Fibroblast of skin of scalp (primary cell): ENCODE results near the gene RUNX1.

Source experiments
- DNase-seq: peaks from one replicate; pipeline ENCODE4 v3.0.0-alpha.2; 2013

RUNX1 gene

DNA sequence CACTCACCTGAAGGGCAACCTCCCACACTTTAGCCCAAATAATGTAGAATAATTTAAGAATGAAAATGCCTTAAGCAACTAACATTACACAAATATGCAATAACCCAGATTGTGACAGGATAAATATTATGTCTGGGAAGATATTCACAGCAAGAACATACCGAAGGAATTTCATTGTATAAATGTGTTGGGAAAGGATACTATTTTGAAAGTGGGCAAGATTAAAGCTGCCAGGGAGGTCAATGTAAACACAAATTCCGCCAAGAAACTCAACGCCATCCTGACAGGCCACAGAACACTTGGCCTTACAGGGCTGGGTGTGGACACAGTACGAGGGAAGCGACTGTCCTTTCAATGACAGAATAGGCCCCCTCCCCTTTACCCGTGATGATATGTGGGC is 173.3 kb downstream of the RUNX1 start:
- peak; percentile 53 for DNase-seq

DNA sequence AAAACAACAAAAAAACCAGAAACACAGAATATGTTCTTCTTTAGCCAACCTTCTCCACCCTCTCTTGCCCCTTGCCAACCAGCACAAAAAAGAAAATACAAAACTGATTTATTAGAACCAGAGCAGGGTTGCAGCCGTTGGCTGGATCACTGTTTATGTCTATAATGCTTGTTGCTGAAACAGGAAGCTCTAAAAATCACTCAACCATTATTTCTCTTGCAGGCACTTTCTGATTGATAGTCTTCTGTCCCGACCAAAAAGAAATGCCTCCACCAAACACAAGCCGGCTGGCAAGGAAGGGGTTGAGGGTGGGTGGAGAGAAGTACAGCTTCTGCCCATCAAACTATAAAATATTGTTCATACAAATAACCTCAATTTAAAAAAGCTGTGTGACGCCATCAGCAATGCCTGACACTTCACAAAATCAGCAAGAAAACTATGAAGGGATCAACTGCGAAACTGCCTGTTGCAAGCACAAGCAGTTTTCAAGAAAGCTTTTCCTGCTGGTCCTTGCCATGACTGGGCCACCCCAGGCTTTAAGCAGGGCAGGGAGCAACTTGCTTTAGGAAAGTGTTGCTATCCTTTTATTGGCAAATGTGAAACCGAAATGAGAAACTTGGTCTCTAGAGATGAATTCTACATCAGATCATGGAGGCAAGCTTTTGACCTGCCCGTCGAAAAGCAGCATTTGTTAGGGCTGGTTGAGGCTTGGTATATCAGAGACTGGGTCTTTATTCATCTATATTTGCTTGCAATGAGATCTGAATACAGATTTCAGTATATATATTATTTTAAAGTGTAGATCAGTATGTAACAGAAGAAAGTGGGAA is 174.2 kb downstream of the RUNX1 start:
- DNase-seq = no peak

DNA sequence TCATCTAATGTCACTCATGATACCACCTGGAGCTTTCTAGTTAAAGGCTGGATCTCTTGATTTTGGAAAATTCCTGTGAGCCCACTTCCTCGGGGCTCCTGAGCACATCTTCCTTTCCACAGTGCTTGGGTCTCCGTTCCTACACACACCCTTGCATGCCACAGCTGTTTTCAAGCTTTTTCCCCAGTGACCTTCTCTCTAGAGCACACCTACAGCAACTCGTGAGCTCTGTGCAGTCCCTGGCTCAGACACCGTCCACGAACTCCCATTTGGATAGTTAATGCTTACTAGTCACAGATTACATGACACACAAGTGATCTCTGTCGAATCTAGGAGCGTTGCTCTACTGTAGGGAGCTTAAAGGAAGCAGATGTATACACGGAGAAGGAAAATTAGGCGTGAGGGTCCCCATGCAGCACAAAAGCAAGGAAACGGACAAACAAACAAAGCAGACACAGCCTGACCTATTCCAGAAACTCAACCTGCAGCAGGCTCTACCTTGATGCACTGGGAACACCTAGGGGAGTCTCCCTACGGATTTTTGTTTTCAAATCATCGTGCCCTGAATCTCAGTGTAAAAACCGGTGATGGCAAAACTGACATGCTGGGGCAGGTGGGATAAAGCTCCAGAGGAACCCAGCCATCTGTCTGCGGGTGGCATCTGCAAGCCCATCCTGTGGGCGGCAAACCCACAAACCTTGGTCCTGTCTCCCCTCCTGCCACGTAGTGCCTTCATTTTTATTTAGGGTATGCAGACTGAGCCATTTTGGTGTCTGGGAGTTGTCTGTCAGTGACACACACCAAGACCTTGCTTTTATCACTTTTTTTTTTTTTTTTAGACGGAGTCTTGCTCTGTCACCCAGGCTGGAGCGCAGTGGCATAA is 177.8 kb downstream of the RUNX1 start:
- no peak for DNase-seq

DNA sequence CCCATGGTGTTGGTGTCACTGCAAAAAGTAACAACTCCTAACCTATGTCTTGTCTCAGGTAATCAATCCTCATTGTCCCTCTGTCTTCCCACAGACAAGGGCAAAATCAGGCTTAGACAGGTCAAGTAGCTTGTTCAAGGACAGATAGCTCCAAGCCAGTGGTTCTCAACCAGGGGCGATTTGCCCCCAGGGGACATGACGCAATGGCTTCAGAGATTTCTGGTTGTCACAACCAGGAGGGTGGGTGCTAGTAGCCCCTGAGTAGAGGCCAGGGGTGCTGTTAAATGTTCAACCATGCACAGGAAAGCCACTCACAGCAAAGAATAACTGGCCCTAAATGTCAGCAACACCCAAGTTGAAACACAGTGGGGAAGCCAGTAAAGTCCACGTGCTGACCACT is 178.9 kb downstream of the RUNX1 start:
- no peak for DNase-seq

DNA sequence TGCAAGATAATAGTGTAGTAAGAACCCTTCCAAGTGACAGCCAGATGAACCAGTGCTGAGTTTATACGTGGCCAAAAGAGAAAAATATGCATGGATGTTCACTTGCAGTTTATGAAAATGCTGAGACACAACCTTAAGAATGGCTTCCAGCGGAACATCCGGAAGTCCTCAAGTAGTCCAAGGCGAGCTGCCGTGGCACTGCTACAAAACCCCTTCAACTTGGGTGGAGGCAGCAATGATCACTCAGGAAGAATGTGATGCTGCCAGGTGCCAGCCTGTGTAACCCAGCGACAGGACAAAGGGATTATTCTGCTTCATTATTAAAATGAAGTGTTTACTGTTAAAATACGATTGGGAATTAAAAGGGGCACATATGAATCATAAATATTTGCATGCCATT is 179.6 kb downstream of the RUNX1 start:
- no peak for DNase-seq

DNA sequence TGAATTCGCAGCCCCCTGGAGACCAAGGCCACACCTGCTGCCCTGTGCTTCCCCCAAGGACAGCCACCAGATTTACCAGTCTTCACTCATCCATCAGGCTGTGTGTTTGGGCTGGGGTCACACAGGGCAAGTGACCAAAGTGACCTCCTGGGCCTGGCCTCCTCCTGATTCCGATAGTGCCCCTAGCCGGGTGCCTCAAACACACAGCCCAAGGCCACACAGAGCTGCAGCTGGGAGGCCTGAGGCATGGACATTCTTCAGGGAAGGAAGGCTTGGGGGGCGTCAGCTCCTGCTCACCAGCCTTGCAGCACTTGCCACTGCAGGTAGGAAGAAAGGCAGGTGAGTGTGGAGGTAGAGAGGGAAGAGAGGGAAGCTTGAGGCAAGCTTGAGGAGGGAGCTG is 181.3 kb downstream of the RUNX1 start:
- DNase-seq = no peak

DNA sequence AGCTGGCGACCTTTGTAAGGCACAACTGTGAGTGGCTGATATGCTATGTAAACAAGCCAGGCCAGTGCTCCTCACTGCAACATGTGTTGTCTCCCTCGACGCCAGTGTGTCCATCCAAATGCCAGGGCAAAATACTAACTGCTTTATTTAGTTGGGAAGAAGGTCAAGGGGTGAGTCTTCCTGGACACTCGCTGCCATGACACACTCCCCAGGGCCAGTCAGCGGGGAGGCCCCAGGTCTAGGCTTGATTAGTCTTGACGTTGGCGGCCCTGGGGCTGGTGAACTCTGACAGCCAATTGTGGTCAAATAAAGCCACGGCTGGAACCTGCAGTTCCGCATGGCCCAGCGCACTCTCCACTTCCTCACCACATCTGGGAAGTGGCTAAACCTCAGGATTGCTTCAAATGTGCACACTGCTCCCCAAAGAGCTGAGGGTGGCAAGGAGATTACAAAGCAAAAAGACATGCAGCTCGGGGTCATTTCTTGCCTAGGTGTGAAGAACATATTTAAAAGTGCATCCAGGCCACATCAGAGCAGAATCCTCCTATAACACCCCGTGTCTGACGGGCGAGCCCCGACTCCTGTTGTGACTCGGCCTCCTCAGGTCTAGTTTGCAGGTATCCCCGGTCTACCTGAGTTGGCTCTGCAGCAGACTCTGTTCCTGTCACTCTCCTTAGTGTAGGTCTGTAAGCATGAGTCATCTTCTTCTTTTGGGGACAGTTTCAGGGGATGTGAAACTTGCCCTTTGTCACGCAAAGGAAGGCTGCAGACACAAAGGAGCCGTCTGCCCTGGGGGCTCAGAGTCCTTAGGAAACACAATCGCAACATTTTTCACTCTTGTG is 183.5 kb downstream of the RUNX1 start:
- DNase-seq = no peak

DNA sequence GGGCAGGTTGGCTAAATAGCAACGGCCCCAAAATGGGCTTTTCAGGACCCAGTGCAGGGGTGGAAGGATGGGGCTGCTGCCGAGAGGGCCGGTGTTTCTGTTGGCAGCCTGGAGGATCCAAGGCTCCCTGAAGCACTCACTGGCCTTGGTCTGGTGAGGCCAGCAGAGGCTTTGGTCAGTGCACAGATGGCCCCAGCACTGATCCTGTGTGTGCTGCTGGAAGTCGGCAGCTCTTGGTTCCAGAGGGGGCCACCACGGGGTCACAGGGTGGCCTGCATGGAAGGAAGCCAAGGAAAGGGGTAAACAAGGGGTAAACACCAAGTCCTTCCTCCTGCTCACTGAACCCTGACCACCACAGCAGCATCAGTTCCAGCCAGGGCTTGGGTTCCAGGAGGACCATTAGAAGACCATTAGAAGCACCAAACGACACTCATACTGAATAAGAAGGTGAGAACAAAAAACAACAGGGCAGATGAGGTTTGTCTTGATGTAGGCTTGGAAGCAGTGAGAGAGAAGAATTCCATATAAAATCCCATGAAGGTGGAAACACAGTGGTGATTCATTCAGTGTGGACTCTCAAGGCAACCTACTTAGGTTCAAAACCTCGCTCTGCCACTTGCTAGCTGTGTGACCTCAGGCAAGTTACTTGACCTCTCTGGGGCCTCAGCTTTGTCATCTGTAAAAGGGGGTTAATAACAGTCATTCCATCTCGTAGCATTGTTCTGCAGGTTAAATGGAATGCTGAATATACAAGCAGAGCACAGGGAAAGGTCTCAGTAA is 184.5 kb downstream of the RUNX1 start:
- DNase-seq = no peak

DNA sequence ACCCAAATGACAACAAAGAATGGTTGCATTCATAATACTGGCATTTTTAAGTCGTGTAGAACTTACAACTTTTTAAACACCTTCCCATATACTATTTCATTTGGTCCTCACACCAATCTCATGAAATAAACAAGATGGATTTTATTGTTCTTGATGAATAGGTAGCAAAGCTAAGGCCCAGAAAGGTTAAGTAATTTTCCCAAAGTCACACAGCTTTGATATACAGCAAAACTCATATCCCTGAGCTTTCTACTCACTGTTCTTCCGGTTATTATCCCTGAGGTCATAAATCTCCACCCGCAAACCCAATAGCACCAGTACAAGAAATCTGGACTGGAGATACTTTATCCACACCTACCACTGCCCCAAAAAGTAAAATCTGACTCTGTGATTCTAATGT is 186.2 kb downstream of the RUNX1 start:
- DNase-seq = no peak

DNA sequence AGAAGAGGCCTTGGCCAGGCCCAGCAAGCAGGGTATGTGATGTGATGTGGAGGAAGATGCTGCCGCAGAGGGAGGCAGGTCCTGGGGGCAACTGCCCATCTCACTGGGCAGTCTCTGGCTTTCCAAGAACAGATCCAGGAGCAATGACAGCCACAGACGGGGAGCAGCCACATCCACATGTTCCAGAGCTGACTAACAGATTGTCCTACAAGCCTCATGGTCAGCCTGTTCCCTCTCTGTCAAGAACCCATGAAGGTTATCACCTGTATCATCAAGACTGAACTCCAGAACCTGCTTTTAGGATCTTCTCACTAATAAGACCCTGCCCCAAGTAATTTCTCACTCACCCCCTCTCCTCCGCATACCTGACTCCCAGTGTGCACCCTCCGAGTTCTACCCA is 187.8 kb downstream of the RUNX1 start:
- DNase-seq = no peak

DNA sequence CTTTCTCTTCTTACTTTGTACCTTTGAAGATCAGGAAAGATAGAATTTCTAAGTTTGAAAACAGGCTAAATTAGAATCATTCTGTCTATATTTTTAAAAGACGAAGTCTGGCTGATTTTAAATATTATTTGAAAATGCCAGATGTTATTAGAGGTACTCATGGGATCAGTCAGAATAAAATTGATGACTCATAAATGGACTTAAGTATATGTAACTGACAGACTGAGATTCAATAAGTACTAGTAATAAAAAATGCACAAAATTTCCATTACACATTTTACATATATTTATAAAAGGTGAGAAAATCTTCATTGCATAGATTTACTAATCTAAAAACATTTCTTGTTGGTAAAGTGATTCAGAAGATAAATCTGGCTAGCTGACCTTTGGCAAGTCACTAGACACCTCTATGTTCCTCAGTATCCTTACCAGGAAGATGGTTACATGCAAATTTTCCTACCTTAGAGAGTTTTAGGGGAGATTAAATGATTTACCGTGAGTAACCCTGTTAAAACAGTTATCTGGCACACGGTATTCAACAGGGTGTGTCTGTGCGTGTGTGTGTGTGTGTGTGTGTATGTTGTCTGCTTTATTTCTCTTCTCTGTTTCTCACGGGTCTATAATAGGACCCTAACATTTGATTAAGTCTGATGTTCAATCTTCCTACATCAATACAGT is 189.0 kb downstream of the RUNX1 start:
- DNase-seq = no peak

DNA sequence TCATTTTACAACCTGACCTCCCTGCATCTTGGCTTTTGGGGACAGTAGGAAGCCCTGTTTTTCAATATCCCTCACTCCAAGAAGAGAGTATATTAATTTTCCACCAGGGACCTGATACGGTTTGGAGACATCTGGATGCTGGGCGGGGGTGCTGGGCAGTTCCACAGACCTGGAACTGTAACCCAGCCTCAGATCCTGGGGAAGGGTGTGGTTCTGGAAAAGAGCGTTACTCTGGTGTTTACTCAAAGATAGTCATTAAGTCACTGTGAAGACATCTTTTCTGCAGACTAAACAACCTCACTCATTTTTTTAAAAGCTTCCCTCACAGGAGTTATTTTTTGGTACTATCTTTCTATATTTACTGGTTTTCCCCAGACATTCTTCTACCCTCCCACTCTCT is 190.5 kb downstream of the RUNX1 start:
- no peak for DNase-seq

DNA sequence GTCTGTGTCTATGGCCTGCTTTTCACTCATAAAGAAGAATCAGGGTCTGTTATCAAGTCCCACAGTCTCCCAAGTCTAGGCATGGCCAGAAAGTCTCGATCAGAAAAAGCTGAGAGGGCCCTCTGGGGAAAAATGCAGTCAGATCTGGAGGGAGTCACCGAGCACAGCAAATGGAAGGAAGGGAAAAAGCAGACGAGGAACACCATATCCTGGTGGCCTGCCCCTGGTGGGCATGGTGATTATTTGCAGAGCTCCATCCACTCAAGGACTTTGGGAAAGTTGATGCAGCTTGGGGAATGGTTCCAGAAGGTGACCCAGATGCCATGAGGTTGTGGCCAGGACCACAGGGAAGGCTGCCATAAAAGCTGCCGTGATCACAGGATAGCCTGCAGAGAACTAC is 191.2 kb downstream of the RUNX1 start:
- DNase-seq = no peak

DNA sequence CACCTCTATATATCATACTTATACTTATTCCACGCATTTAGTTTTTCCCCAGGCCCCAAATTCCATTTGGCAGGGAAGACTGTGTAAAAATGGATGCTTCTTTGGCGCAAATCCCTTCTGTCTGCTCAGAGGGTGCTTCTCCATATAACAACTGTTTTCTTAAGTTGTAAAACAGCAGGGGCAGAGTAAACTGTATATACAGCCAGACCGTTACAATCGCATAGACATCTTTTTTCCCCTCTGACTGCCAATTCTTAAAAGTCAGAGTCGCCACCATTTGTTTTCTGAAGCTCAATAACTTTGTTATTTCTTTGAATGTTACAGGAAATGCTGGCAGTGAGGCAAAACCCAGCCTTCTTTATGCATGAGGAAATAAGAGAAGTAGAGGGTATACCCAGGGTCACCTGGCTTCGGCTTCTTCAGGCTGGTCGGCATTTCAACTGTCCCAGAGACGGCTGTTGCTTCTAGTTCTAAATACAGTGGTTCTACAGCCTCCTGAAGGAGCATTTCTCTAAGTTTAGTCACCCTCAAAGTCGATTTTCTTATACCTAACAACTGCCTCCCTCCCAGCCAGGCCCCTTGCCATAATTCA is 191.9 kb downstream of the RUNX1 start:
- no peak for DNase-seq

DNA sequence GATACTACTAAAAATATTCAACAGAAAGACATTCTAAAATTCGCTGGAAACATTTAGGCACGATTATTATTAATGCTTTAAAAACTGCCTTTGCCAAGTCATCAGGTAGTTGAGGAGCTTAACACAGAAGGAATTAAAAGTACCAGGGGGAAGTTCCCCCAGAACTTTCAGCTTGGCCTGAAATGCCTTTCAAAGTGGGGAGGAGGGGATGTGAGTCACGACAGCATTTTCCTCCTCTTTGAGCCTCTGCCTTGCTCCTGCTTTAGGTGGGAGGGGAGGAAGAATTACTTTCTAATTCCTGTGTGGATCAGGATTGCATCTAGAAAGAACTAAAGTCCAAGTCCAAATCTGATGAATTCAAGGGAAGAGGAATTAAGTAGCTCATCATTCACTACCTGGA is 196.7 kb downstream of the RUNX1 start:
- DNase-seq = no peak

DNA sequence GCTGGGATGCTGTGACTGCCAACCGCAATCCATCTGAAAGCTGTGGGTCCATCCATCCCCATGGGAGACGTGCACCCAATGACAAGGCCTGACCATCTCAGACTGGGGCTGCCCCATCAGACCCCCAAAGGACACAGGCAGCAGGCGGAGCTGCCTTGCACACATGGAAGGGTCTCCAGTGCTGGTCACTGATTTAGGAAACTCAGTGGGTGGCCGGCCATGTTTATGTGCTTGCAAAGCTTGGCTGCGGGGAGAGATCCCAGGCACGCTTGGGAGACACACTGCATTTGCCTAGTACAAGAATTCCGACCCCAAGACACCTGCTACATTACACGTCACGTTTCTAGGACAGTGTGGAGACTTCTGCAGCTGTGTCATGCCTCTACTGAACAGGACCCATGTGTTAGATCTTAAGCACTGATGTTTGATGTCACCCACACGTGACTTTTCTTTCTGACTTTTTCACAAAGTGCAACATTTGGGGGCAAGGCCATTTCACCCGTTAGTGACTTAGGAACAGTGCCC is 198.9 kb downstream of the RUNX1 start:
- DNase-seq = no peak

DNA sequence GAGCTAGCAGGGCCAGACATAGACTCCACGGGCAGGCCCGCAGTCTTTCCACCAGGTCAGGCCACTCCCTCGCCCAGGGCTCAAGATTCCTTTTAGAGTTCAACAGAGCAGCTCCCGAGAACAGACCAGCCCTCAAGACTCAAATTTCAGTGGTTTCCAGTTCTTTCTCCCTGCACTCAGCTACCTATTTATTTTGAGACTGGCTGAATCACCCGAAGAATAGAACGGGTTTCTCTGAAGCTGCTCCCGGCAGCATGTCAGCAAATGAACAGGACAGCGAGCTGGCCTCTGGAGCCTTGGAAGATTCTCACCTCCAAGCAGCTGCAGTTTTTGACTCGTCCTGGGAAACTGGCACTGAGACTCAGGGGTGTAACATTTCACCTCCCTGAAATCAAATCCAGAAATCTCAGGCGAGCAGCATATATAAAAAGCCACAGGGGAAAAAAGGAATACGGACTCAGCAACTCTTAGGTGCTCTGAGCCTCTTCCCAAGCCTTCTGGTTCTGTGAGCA is 202.4 kb downstream of the RUNX1 start:
- peak; percentile 60 for DNase-seq

DNA sequence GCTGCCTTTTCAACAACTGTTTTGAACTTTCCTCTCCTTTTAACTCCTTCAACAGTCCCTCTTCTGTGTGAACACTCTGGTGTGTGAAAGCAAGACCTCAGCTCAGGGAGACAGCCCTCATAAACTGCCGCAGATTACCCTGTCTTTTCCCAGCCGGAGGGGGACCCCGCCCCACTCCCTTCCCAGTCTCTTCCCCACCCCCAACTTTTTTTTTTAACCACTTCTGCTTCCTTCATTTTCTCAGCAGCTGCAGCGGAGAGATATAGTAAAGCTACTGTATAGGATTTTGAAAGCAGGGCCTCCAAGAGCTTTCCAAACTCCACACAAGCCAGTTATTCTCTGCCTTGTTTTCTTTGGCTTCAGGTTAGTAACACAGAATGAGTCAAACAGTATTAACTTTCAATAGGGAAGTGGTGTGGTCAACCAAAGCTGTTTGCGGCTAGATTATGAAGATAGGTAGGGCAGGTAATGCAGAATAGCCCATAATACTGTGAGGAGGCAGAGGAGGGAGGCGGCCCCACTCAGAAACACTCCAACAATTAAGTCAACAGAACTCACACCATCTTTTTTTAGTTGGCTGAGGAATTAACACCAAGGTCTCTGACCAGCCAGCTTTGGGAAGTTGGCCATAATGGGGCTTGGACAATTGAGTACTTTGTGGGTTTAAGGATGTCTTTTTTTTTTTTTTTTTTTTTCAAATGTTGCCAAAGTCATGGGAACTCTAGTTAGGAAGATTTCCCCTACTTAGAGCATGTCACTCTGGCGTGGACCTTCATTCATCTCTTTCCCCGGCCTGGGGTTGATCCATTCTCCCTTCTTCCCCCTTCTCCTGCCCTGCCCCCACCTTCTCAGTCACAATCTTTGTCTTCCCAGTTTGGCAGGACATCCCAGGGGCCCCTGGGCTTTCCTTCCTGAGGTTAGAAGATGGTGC is 203.3 kb downstream of the RUNX1 start:
- DNase-seq = peak; percentile 76

DNA sequence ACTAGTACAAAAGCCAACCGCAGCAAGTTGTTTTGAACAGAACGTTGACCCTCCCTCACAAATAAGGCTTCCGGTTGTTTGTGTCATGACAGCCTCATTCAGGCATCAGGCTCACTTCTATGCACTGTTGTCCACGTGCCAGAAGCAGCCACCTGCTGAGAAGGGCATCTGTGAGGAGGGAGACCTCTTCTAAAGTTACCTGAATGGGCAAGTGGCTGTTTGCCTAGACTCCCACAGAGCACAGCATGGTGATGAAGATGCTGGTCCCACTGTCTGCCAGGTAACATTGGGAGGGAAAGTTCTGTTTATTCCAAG is 204.2 kb downstream of the RUNX1 start:
- no peak for DNase-seq
